ENCODE results near the gene PLIN3.
"Not testable (repeated sequence)": the region's sequence is repeated elsewhere in the genome, so short reads cannot be mapped to it uniquely, and the experiment has no call there.

The PLIN3 gene

DNA sequence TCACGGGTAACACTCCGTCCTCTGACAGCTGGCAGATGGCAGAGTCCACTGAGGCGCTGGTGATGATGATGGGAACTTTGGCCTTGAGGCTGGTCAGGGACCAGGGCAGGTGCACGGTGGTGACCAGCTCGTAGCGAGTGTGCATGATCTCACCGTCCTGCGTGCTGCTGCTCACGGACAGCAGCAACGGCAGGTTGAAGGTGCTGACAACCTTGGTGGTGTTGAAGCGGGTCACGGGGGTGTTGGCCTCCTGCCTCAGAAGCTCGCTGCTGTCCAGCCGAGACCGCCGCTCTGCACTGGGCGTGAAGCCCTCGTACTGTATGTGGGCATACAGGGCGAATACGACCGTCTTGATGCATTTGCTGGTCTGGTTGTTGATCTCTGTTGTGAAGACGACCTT, 23.6 kb upstream of the PLIN3 start:
- DNase-seq (ENCODE audit: low read depth), result no peak

DNA sequence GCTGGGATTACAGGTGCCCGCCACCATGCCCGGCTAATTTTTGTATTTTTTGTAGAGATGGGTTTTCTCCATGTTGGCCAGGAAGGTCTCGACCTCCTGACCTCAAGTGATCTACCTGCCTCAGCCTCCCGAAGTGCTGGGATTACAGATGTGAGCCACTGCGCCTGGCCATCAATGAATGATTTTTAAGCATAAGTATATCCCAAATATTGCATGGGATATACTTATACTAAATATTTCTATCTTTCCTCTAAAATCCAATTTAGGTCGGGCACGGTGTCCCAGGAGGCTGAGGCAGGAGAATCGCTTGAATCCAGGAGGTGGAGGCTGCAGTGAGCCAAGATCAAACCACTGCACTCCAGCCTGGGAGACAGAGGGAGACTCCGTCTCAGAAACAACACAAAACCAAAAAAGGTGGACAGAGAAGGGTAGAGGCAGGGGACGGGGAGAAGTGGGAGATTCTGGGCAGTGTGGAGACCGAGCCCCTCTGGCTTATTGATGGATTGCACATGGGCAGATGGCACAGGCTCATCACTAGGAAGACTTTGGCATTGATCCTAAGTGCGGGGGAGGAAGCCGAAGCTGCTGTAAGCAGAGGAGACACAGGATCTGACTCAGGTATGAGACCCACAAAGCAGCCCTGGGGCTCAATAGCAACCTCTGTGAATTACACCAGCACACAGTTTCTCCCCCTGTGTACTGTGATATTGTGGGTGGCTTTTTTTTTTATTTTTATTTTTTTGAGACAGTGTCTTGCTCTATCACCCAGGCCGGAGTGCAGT, 21.8 kb upstream of the PLIN3 start:
- DNase-seq (ENCODE audit: low read depth), result peak; percentile 50

DNA sequence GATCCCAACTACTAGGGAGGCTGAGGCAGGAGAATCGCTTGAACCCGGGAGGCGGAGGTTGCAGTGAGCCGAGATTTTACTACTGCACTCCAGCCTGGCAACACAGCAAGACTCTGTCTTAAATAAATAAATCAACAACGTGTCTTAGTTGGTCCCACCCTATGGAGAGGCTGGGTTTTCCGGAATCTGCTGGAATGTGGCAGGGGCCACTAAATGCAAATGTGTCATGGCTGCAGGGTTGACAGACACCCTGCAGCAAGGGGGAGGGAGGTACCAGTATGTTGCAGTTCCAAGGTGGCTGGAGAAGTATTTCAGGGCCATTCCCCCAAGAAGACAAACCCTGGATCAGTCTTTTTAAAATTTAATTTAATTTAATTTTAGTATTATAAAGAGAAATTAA, 20.3 kb upstream of the PLIN3 start:
- DNase-seq (ENCODE audit: low read depth), result not testable (repeated sequence)

DNA sequence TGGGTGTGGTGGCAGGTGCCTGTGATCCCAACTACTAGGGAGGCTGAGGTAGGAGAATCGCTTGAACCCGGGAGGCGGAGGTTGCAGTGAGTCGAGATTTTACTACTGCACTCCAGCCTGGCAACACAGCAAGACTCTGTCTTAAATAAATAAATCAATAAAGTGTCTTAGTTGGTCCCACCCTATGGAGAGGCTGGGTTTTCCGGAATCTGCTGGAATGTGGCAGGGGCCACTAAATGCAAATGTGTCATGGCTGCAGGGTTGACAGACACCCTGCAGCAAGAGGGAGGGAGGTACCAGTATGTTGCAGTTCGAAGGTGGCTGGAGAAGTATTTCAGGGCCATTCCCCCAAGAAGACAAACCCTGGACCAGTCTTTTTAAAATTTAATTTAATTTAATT, 17.5 kb upstream of the PLIN3 start:
- not testable (repeated sequence) for DNase-seq (ENCODE audit: low read depth)

DNA sequence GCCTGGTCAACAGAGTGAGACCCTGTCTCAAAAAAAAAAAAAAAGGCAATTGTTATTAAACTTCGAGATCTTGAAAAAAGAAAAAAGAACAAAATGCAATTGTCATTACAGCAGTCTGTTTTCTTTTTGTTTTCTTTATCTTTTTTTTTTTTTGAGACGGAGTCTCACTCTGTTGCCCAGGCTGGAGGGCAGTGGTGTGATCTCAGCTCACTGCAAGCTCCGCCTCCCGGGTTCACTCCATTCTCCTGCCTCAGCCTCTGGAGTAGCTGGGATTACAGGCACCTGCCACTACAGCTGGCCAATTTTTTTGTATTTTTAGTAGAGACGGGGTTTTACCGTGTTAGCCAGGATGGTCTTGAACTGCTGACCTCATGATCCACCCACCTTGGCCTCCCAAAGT, 15.4 kb upstream of the PLIN3 start:
- not testable (repeated sequence) for DNase-seq (ENCODE audit: low read depth)

DNA sequence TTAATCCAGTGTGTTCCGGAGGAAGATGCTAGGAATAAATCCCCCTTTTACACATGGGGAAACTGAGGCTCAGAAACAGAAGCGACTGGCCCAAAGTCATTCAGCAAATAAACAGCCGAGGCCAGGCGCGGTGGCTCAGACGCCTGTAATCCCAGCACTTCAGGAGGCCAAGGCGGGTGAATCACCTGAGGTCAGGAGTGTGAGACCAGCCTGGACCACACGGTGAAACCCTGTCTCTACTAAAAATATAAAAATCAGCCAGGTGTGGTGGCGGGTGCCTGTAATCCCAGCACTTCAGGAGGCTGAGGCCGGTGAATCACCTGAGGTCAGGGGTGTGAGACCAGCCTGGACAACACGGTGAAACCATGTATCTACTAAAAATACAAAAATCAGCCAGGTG, 11.6 kb upstream of the PLIN3 start:
- no peak for DNase-seq (ENCODE audit: low read depth)

DNA sequence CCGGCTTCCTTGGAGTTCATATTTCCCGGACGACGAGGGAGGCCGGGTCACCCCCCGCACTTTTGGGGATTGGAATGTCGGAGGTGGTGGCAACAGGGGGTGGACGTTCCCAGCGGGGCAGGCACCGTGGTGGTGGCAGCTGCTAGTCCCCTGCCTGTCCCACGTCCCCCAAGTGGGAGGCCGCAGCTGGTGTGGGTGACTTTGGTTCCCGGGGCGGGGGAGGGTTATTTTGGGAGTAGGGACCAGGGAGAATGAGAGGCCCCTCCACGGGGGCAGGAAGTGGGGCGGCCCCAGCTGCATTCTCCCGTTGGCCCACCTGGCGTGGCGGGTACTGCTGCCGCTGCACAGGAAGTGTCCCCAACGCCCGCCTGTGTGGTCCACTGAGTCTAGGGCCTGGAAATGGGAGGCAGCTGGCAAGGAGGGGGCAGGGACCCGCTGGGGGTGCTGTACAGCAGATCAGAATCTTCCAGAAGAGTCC, 11.1 kb upstream of the PLIN3 start:
- DNase-seq (ENCODE audit: low read depth), result no peak

DNA sequence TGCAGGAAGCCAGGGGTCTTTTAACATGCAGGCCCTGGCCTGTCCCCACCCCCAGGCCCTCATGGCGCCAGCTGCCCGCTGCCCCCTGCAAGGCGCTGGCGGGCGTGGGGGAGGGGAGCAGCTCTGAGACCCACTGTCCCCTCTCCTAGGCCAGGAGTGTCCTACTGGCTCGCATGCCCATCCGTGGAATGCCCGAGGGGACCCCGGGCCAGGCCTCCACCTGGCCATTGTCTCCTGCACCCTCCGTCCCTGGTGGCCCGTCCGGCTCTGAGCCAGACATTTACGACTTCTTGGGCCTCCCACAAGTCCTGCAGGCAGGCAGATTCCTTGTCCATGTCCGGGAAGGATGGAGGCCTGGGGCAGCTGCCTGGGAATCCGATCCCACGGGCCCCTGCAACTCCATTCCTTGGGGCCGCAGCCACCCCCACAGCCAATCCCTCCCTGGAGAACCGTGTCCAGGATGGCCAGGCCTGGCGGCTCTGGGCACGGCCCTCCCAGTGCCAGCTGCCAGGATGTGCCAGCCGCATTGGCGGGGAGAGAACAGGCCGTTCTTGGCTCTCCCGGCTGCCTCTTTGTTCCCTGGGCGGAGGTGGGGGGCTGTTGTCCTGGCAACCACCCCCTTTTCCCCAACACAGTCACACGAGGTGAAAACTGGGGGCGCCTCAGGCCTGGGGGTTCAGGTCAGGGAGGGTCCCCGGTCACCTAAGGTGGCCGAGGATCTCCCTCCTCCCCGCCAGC, 10.5 kb upstream of the PLIN3 start:
- DNase-seq (ENCODE audit: low read depth), result no peak

DNA sequence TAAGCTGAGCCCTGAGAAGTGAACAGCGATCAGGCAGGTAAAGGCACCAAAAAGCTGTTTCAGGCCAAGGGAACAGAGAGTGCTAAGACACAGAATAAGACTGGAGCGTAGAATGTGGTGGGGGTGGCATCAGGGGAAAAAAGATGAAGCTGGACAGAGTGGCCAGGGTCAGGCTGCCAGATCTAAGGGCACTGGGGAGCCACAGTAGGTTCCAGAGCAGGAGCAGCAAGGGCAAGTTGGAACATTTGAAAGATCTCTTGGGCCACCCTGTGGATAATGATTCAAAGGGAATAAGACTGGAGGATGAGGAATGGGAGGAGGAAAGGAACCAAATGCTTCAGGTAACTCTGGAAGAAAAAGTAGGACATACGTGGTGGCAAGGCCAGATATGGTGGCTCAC, 6.5 kb upstream of the PLIN3 start:
- DNase-seq (ENCODE audit: low read depth), result no peak

DNA sequence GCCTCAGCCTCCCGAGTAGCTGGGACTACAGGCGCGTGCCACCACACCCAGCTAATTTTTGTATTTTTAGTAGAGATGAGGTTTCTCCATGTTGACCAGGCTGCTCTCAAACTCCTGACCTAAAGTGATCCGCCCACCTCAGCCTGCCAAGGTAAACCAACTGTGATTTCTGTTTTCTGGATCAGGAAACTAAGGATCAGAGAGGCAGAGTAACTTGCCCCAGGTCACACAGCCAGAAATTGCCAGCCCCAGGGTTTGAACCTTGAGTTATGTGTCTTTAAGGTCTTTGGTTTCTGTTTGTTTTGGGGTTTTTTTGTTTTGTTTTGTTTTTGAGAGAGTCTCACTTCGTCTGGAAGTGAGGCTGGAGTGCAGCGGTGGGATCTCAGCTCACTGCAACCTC, 4.2 kb upstream of the PLIN3 start:
- DNase-seq (ENCODE audit: low read depth), result no peak

DNA sequence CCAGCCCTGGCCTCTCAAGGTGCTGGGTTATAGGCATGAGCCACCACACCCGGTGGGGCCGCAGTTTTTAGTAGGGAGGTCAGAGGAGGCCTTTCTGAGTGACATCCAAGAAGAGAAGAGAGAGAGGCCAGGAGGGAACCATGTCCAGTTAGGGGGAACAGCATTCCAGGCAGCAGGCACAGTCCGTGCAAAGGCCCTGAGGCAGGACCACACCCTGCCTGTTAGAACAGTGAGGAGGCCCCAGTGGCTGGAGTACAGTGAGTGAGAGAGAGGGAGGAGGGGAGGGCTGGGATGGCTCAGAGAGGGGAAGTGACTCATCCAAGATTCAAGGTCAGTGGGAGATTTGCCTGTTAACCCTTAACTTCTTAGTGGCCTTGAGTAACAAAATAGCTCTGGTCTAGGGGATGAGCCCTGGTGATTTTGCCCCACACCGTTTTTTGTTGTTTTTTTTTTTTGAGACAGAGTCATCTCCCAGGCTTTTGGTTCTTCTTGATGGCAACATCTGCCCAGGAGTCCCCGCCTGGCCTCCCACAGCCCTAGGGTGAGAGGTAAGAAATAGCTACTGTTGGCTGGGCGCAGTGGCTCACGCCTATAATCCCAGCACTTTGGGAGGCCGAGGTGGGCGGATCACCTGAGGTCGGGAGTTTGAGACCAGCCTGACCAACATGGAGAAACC, 2.7 kb upstream of the PLIN3 start:
- peak; percentile 98 for DNase-seq (ENCODE audit: low read depth)

DNA sequence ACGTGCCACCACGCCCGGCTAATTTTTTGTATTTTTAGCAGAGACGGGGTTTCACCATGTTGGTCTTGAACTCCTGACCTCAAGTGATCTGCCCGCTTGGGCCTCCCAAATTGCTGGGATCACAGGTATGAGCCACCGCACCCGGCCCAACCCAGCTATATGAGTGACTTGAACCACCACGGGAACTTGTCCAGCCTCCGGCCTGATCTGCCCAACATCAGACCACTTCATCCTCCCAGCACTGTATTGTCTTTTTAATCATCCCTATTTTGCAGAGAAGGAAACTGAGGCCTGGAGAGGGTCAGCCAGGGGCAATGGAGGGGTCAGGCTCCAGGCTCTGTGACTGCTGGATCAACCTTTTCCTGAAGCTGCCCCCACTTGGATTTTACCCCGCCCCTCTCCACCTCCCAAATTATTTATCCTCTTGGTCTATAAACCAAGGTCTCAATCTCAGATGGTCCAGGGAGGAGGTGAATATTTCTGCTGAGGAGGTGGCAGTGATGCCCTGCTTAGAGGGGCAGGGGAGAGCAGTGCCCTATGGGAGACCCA, 893 bp upstream of the PLIN3 start:
- DNase-seq (ENCODE audit: low read depth), result no peak

DNA sequence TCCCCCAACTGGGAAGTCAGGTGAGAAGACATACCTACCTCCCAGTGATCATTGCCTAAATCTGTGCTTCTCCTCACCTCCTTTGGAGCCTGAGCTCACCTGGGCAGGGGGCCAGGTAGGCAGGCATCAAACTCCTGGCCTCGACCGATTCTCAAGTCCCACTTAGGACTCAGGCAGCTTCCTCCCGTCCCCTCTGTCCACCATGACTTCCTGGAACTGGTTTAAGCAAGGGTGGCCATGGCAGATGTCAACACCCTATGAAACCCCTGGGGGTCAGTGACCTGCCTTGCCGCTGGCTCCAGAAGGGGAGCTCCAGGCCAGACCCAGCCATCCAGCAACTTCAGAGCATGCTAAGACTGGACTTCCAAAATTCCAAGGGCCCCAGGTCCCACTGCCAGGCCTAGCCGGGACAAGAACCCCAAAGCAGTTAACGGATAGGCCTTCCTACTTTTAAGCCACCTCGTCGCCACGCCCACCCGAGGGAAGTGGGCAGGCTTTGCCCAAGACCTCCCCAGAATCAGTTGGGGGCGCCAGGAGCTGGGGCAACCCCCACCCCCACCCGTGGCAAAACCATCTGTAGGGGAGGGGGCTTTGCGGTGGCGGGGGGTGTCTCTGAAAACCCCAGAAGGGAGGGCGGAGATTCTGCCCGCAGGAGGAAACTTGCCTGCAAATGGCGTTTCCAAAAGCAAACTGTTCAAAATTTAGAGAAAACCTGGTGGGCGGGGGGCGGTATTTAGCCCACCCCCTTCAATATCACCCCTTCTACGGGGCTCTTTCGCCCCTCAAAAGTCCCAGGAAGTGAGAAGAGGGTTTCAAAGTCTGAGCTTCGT, 657 bp downstream of the PLIN3 start:
- peak; percentile 27 for DNase-seq (ENCODE audit: low read depth)

DNA sequence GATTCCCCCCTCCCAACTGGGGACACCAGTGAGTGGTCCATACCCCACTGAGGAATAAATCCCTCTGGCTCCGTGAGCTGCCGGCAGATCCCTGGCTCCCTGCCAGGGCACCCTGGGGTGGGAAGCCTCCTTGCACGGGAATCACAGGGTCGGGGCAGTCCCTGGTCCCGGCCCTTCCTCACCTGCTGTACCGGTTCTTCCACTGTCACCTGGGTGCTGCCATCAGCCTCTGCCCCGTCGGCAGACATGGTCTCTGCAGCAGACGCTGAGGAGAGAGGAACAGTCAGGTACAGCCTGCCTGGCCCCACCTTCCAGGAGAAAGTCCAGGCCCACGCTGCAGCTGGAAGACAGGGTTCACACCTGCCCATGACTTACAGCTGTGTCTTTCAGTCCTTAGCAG, 6.3 kb downstream of the PLIN3 start:
- no peak for DNase-seq (ENCODE audit: low read depth)

DNA sequence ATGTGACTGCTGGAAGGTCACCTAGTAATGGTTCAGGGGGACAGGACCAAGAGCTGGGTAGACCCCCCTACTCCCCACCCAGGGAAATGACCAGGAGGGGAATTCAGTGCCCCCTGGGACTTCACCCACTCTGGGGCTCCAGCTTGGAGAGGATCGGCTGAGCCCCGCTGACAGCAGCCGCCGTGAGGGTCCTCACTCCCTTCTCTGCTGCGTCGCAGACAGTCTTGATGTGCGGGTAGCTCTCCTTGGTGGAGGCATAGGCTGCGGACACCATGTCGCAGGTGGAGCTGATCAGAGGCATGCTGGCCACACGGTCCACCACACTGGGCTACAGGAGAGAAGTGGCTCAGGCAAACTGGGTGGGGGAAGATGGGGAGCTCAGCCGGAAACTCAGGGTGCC, 7.8 kb downstream of the PLIN3 start:
- DNase-seq (ENCODE audit: low read depth), result no peak

DNA sequence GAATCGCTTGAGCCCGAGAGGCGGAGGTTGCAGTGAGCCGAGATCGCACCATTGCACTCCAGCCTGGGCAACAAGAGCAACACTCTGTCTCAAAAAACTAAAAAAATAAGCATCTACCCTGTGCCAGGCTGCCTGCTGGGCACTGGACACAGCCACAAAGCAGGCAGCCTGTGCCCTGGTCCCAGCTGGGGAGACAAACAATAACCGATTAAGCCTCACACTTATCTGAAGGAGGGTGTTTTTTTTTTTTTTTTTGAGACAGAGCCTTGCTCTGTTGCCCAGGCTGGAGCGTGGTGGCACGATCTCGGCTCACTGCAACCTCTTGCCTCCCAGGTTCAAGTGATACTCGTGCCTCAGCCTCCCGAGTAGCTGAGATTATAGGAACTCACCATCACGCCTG, 11.0 kb downstream of the PLIN3 start:
- not testable (repeated sequence) for DNase-seq (ENCODE audit: low read depth)

DNA sequence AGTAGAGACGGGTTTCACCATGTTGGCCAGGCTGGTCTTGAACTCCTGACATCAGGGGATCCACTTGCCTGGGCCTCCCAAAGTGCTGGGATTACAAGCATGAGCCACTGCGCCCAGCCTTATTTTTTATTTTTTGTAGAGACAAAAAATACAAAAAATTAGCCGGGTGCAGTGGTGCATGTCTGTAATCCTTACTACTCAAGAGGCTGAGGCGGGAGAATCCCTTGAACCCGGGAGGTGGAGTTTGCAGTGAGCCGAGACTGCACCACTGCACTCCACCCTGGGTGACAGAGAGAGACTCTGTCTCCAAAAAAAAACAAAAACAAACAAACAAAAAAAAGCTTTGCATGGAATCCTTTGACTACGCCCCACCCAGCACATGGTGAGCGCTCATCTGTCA, 14.0 kb downstream of the PLIN3 start:
- not testable (repeated sequence) for DNase-seq (ENCODE audit: low read depth)

DNA sequence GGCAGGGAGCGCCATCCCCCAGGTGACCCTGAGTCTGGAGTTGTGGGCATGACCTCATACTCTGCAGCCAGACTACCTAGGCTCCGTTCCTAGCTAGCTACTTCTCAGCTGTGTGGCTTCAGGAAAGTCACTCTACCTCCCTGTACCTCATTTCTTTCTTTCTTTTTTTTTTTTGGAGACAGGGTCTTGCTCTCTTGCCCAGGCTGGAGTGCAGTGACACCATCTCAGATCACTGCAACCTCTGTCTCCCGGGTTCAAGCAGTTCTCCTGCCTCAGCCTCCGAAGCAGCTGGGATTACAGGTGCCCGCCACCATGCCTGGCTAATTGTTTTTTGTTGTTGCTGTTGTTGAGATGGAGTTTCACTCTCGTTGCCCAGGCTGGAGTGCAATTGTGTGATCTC, 15.0 kb downstream of the PLIN3 start:
- no peak for DNase-seq (ENCODE audit: low read depth)

DNA sequence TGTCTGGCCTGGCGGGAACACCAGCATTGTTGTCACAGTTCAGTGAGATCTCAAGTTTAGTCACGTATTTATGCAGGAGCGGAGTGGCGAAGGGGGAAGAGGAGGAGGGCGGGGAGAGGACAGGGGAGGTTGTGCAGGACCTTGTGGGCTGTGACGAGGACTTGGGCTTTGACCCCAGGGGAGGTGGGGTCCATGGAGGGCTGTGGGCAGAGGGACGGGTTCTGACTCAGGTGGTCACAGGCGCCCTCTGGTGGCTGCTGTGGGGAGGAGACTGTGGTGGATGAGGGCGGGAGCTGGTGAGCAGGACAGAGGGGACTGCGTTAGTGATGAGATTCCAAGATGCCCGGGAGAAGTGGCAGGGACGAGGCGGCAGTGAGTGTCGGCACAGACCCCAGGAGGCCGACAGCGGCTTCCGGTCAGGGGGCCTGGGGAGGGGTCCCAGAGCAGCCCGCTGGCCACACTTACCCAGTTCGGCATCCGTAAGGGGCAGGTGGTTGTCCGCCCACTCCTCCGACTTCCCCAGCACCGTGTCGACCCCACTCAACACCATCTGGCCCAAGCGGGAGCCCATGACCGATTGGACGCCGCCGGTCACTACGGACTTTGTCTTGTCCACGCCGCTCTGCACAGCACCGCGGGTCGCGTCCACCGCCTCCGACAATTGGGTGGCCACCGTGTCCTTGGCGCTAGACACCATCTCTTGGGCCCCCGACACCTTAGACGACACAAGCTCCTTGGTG, 15.7 kb downstream of the PLIN3 start:
- DNase-seq (ENCODE audit: low read depth), result no peak

DNA sequence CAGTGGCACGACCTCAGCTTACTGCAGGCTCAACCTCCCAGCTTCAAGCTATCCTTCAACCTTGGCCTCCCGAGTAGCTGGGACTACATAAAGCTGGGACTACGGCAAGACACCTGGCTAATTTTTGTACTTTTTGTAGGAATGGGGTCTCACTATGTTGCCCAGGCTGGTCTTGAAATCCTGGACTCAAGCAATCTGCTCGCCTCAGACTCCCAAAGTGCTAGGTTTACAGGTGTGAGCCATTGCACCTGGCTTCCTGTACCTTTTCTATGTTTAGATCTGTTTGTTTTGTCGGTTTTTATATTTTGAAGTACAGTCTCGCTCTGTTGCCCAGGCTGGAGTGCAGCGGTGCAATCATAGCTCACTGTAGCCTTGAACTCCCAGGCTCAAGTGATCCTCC, 18.4 kb downstream of the PLIN3 start:
- no peak for DNase-seq (ENCODE audit: low read depth)
